H1 (cell line): ENCODE results near the gene C17orf107. TPM values are rescaled to one million over a fixed set of nuclear protein-coding genes. Genes with fewer than 3 reads are reported as not detected.

Experiments used
- CTCF ChIA-PET: fragments of 300-600 bp; sonication (Branson Sonifier 250); formaldehyde crosslinking; loops from one replicate; lab custom pipeline; 2021; ENCODE audit not compliant: partially characterized antibody; lab: Charles Lee
- POLR2A ChIA-PET: fragments of 300-600 bp; sonication (Branson Sonifier 250); formaldehyde crosslinking; loops from one replicate; lab custom pipeline; 2021; ENCODE audit warnings: inconsistent platforms; ENCODE audit not compliant: partially characterized antibody; lab: Charles Lee
- DNase-seq, 2 experiments: peaks; one replicate each; pipeline versions ENCODE4 v3.0.0 to v3.0.0-alpha.2; 2010 to 2022; ENCODE audit warnings: low spot score in 2 of 2, low read depth in 1 of 2, mixed read lengths in 1 of 2
- FAIRE-seq: peaks from 2 replicates; lab custom pipeline; 2011; peaks lifted over from hg19 to GRCh38; lab: Jason Lieb, UNC
- H2AFZ ChIP-seq: 2 replicates; pipeline ENCODE4 v1.8.1; 2012; ENCODE audit warnings: low read length, inconsistent platforms
- H2AK5ac ChIP-seq: 2 replicates; pipeline ENCODE4 v1.6.1; 2013; ENCODE audit warnings: low read depth, low read length
- H2BK120ac ChIP-seq: replicated peaks from 2 replicates; pipeline ENCODE3; 2013; ENCODE audit warnings: low read depth, low read length, inconsistent platforms
- H2BK12ac ChIP-seq: 2 replicates; pipeline ENCODE4 v1.6.1; 2013; ENCODE audit warnings: low read depth, low read length
- H2BK15ac ChIP-seq: 2 replicates; pipeline ENCODE4 v1.6.1; 2013; ENCODE audit warnings: low read length
- H2BK20ac ChIP-seq: 2 replicates; pipeline ENCODE4 v1.6.1; 2013; ENCODE audit warnings: low read length
- H2BK5ac ChIP-seq: 2 replicates; pipeline ENCODE4 v1.6.1; 2013; ENCODE audit warnings: low read depth, low read length
- H3K14ac ChIP-seq: 2 replicates; pipeline ENCODE4 v1.6.1; 2013; ENCODE audit warnings: inconsistent platforms; ENCODE audit not compliant: insufficient read length
- H3K18ac ChIP-seq: 2 replicates; pipeline ENCODE4 v1.6.1; 2013; ENCODE audit warnings: low read length; ENCODE audit errors: extremely low read depth
- H3K23ac ChIP-seq: 2 replicates; pipeline ENCODE4 v1.6.1; 2013; ENCODE audit warnings: inconsistent platforms; ENCODE audit not compliant: insufficient read length
- H3K23me2 ChIP-seq: 2 replicates; pipeline ENCODE4 v1.6.1; 2013; ENCODE audit warnings: low read depth, low read length
- H3K27ac ChIP-seq: 2 replicates; pipeline ENCODE4 v1.6.1; 2011; ENCODE audit warnings: low read depth, low read length, inconsistent platforms
- H3K27me3 ChIP-seq, 4 experiments: replicated peaks in 1 of 4; 1 replicate in 1 of 4; 2 replicates in 3 of 4; pipeline versions ENCODE4 v1.6.1 to v1.8.1; 2011 to 2013; ENCODE audit warnings: low read length in 3 of 4, mild to moderate bottlenecking in 3 of 4, inconsistent platforms in 2 of 4, mixed read lengths in 2 of 4, moderate library complexity in 1 of 4; ENCODE audit not compliant: control insufficient read depth in 3 of 4, insufficient read depth in 3 of 4; ENCODE audit errors: extremely low read depth in 1 of 4
- H3K36me3 ChIP-seq, 4 experiments: 2 replicates each; pipeline versions ENCODE4 v1.6.1 to v1.8.1; 2011 to 2013; ENCODE audit warnings: mild to moderate bottlenecking in 4 of 4, low read length in 3 of 4, moderate library complexity in 2 of 4, control low read depth in 1 of 4, inconsistent platforms in 1 of 4; ENCODE audit not compliant: insufficient read depth in 4 of 4, control insufficient read depth in 2 of 4
- H3K4ac ChIP-seq: replicated peaks from 2 replicates; pipeline ENCODE3; 2013; ENCODE audit warnings: low read length, low read depth, mixed read lengths, inconsistent platforms; ENCODE audit not compliant: insufficient read length
- H3K4me1 ChIP-seq, 4 experiments: replicated peaks in 1 of 4; 1 replicate in 1 of 4; 2 replicates in 3 of 4; pipeline versions ENCODE4 v1.6.1 to v1.8.1; 2011 to 2013; ENCODE audit warnings: low read length in 3 of 4, inconsistent platforms in 2 of 4, mixed read lengths in 1 of 4; ENCODE audit not compliant: insufficient read depth in 4 of 4, control insufficient read depth in 3 of 4
- H3K4me2 ChIP-seq, 2 experiments: 2 replicates each; pipeline versions ENCODE4 v1.6.1 to v1.8.1; 2011 to 2013; ENCODE audit warnings: low read depth in 2 of 2, low read length in 2 of 2, control low read depth in 1 of 2, inconsistent platforms in 1 of 2, mild to moderate bottlenecking in 1 of 2; ENCODE audit not compliant: insufficient read depth in 1 of 2
- H3K4me3 ChIP-seq, 4 experiments: fragments of 200-600, 300-600 bp in 1 of 4; sonication (generic), shearing (Covaris generic), sonication (Bioruptor Twin) in 1 of 4; 2 replicates each; pipeline versions ENCODE4 v1.5.1 to v1.8.1; 2011 to 2016; ENCODE audit warnings: low read length in 4 of 4, low read depth in 3 of 4, control low read depth in 2 of 4, inconsistent platforms in 2 of 4, mild to moderate bottlenecking in 2 of 4, mixed read lengths in 1 of 4, moderate library complexity in 1 of 4; ENCODE audit not compliant: insufficient read depth in 2 of 4; ENCODE audit errors: extremely low read depth in 1 of 4
- H3K56ac ChIP-seq: replicated peaks from 2 replicates; pipeline ENCODE3; 2013; ENCODE audit warnings: low read depth, mild to moderate bottlenecking, mixed read lengths, low read length, inconsistent platforms; ENCODE audit not compliant: insufficient read length
- H3K79me1 ChIP-seq: 2 replicates; pipeline ENCODE4 v1.6.1; 2013; ENCODE audit warnings: low read depth, low read length, control low read depth
- H3K79me2 ChIP-seq, 2 experiments: 2 replicates each; pipeline versions ENCODE4 v1.6.1 to v1.8.1; 2012 to 2013; ENCODE audit warnings: low read length in 2 of 2, mild to moderate bottlenecking in 2 of 2, inconsistent platforms in 1 of 2; ENCODE audit not compliant: insufficient read depth in 2 of 2, control insufficient read depth in 1 of 2
- H3K9ac ChIP-seq, 4 experiments: replicated peaks in 1 of 4; 1 replicate in 1 of 4; 2 replicates in 3 of 4; pipeline versions ENCODE4 v1.6.1 to v1.8.1; 2011 to 2013; ENCODE audit warnings: low read depth in 3 of 4, low read length in 3 of 4, control low read depth in 2 of 4, mild to moderate bottlenecking in 2 of 4, moderate library complexity in 2 of 4, inconsistent platforms in 1 of 4; ENCODE audit errors: extremely low read depth in 1 of 4
- H3K9me3 ChIP-seq, 2 experiments: 2 replicates each; pipeline versions ENCODE4 v1.6.1 to v1.8.1; 2012 to 2013; ENCODE audit warnings: mild to moderate bottlenecking in 2 of 2, moderate library complexity in 2 of 2, control low read depth in 1 of 2, inconsistent platforms in 1 of 2, low read depth in 1 of 2, low read length in 1 of 2, mixed read lengths in 1 of 2; ENCODE audit not compliant: insufficient read depth in 2 of 2
- H4K20me1 ChIP-seq, 2 experiments: replicated peaks in 1 of 2; 2 replicates each; pipeline versions ENCODE3 to v1.8.1; 2011 to 2013; ENCODE audit warnings: inconsistent platforms in 2 of 2, low read length in 2 of 2, mild to moderate bottlenecking in 1 of 2; ENCODE audit not compliant: insufficient read depth in 2 of 2, control insufficient read depth in 1 of 2
- H4K5ac ChIP-seq: 2 replicates; pipeline ENCODE4 v1.6.1; 2013; ENCODE audit warnings: low read length, low read depth, mixed read lengths, inconsistent platforms; ENCODE audit not compliant: insufficient read length
- H4K8ac ChIP-seq: 2 replicates; pipeline ENCODE4 v1.8.0; 2013; ENCODE audit warnings: mild to moderate bottlenecking, moderate library complexity, low read length, inconsistent platforms; ENCODE audit not compliant: insufficient read depth; ENCODE audit errors: extremely low read depth
- H4K91ac ChIP-seq: replicated peaks from 2 replicates; pipeline ENCODE3; 2013; ENCODE audit warnings: low read length, mixed read lengths, inconsistent platforms; ENCODE audit not compliant: insufficient read length
- CBX5 ChIP-seq: fragments of 300-800, 300-1000 bp; sonication (generic); IDR thresholded peaks from 2 replicates; pipeline ENCODE4 v1.7.1; 2016; ENCODE audit warnings: antibody characterized with exemption, low read length, low read depth
- KDM1A ChIP-seq: fragments of 200-600, 300-600 bp; sonication (generic); IDR thresholded peaks from 2 replicates; pipeline ENCODE4 v1.7.1; 2016; ENCODE audit warnings: mild to moderate bottlenecking, low read length, borderline replicate concordance
- MAX ChIP-seq: IDR thresholded peaks from 2 replicates; pipeline ENCODE4 v1.6.1; 2012; ENCODE audit warnings: inconsistent platforms
- RBBP5 ChIP-seq: IDR thresholded peaks from 2 replicates; pipeline ENCODE4 v1.7.1; 2012; ENCODE audit warnings: low read depth, mild to moderate bottlenecking, inconsistent platforms, low read length, moderate library complexity, borderline replicate concordance
- SP4 ChIP-seq: IDR thresholded peaks from 2 replicates; pipeline ENCODE4 v1.6.1; 2012; ENCODE audit warnings: low read length, inconsistent platforms
- WGBS, 2 experiments: shearing (Covaris generic) in 1 of 2; methylation state at CpG; one replicate each; pipeline versions ENCODE4 v1.1.6 to v1.1.7; 2013 to 2015; ENCODE audit warnings: low lambda C conversion rate in 2 of 2, mixed read lengths in 2 of 2, inconsistent platforms in 1 of 2, low coverage in 1 of 2, missing lambda C conversion rate in 1 of 2; ENCODE audit not compliant: insufficient replicate concordance in 2 of 2, insufficient coverage in 1 of 2, insufficient read length in 1 of 2; ENCODE audit errors: extremely low coverage in 1 of 2, missing lambda C conversion rate in 1 of 2; 5-methylcytosine and 5-hydroxymethylcytosine counted together
- polyA plus RNA-seq, 7 experiments: library from polyadenylated mRNA; depleted of rRNA in 3 of 7; stranded (reverse) in 5 of 7; unstranded in 2 of 7; fragments of >200 nt in 5 of 7; fragments of 200-250 nt in 2 of 7; gene quantifications; 1 replicate in 5 of 7; 2 replicates in 1 of 7; 4 replicates in 1 of 7; pipeline versions ENCODE4 v1.2.1 to v1.2.3, GENCODE V29; 2011 to 2013; ENCODE audit warnings: missing spikeins in 2 of 7, mixed read lengths in 2 of 7
- total RNA-seq: library from RNA; stranded (reverse); fragmentation: NEBNext Ultra II Directional; extraction: Animal tissue kit (Norgen Biotek cat#: 25700); gene quantifications from 2 replicates; pipeline ENCODE4 v1.2.1, GENCODE V29; 2021

The C17orf107 gene
- total and polyA plus RNA-seq, 2 of the 8 experiments (the other 6 are each of a cell fraction or from before 2014, with no cell fraction given), result 0.39 to 0.45 TPM

DNA sequence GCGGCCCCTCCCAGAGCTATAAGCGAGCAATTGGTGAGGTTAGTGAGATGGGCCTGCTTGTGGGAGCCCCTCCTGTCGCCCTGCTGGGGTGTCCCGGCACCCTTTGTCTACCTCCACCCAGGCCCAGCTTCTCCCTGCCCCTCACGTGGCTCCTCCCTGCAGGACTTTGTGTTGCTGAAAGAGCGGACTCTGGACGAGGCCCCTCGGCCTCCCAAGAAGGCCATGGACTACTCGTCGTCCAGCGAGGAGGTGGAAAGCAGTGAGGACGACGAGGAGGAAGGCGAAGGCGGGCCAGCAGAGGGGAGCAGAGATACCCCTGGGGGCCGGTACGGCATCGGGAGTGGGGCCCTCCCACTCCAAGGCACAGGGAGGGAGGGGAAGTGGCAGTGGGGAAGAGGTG lies 6.1 kb upstream of the C17orf107 start:
- no peak overlapping the region for H3K4me3 ChIP-seq
- TF ChIP-seq RBBP5 (no peak), MAX (no peak), KDM1A (no peak), CBX5 (no peak), SP4 (no peak)
- H3K79me2 ChIP-seq, result no peaks in the 10 kb centered on the region
- no peak overlapping the region for H2AFZ ChIP-seq
- H4K20me1 ChIP-seq, result peaks cover 0 to 10% of the 10 kb centered on the region in 2 experiments
- no peaks in the 10 kb centered on the region for H3K9me3 ChIP-seq
- no peak overlapping the region for H3K56ac ChIP-seq
- WGBS, 2 experiments, result 95% methylated on average over 18 of the region's 18 CpGs; no CpG with 5 or more reads in 1 of the 2 experiments
- H3K36me3 ChIP-seq, result peaks cover 11 to 38% (median 34%) of the 10 kb centered on the region in 4 experiments
- DNase-seq (no peak), FAIRE-seq (no peak)
- no peak overlapping the region for H2BK20ac ChIP-seq
- H2BK120ac ChIP-seq, result no peak overlapping the region
- H2BK15ac ChIP-seq, result no peak overlapping the region
- no peak overlapping the region for H3K4me2 ChIP-seq
- H3K27me3 ChIP-seq, result no peaks in the 10 kb centered on the region
- no peak overlapping the region for H3K18ac ChIP-seq
- no peak overlapping the region for H4K5ac ChIP-seq
- H2BK5ac ChIP-seq, result no peak overlapping the region
- H4K8ac ChIP-seq, result no peak overlapping the region; the same call in 1 of the 2 replicates
- no peak overlapping the region for H4K91ac ChIP-seq
- no peak overlapping the region for H3K4ac ChIP-seq
- no peak overlapping the region for H2BK12ac ChIP-seq
- no peak overlapping the region for H3K27ac ChIP-seq
- no peak overlapping the region for H3K9ac ChIP-seq
- POLR2A ChIA-PET, result interaction anchor here (0.7 kb wide), 1 partner anchor 195 kb away, joined by 3 read pairs; no protein-coding TSS in a partner anchor
- CTCF ChIA-PET, result interaction anchor here (1.8 kb wide), 1 partner anchor 9 kb away, joined by 5 read pairs; the partner anchor contains the start of gene CHRNE
- H2AK5ac ChIP-seq, result no peak overlapping the region
- H3K14ac ChIP-seq, result no peak overlapping the region
- H3K79me1 ChIP-seq, result no peaks in the 10 kb centered on the region; the same call in 1 of the 2 replicates
- H3K4me1 ChIP-seq, result no peaks in the 10 kb centered on the region; a peak in 1 of 7 replicates
- H3K23ac ChIP-seq, result no peak overlapping the region
- H3K23me2 ChIP-seq, result no peaks in the 10 kb centered on the region
